ENCODE measurements around the gene RPIA.
A peak's percentile ranks its signal among the peaks of the same experiment; 100 is the strongest.
"Not testable (repeated sequence)": the region's sequence is repeated elsewhere in the genome, so short reads cannot be mapped to it uniquely, and the experiment has no call there.

The RPIA gene

DNA sequence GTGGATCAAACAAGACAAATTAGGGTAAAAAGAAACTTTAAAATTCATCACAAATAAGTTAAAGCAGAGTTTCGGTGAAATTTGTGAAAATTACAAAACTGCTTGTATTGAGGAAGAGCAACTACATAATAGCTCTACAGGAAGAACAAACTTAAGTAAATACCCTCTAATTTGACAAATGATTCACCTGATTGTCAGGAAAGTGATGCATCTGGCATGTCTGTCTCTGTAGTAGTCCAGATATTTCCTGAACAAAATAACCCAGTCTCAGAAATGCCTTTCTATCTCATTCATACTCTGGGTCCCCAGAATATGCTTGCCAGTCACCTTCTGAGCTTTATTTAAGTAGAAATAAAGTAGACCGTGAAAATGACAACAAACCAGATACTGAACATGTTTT lies 104.5 kb downstream of the RPIA start:
- DNase-seq, result not testable (repeated sequence)

DNA sequence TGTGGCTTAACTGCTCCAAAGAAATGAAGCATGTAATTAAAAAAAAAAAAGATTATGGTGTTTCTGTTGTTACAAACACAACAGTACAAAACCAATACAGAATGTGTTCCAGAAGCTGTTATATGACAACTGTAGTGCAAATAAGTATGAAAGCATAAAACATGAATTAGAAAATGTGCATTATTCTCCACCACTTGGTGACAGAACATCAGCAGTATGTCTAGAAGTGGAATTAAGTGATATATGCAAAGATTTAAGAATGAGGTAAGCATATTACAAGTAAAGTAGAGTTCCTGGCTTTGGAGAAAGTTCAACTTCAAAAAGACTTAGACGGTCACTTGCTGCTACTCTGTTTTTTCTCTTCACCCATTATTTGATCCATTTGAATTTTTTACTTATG lies 105.0 kb downstream of the RPIA start:
- DNase-seq, result not testable (repeated sequence)

DNA sequence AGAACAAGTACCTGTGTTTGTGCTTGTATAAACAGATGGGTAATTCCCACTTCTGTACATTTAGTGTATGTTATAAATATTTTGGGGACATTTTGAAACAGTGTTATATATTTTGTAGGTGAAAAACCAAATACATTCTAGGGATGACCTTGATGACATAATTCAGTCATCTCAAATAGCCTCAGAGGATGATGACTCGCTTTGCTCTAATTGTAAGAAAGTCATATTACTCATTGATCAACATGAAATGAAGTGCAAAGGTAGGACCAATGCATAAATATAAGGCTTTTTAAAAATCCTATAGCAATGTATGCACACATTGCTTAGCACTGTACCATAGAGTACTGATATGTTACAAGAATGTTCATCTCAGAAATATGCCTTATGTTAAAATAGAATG lies 105.7 kb downstream of the RPIA start:
- peak; percentile 8 for DNase-seq
